LHCN-M2 (cell line): Measurements from ENCODE around the gene LY6G6F. TPM values are rescaled to one million over a fixed set of nuclear protein-coding genes. Genes with fewer than 3 reads are reported as not detected.

Source experiments
- DNase-seq: peaks from one replicate; pipeline ENCODE4 v3.0.0-alpha.2; 2012; ENCODE audit warnings: low read depth
- total RNA-seq: library from RNA; depleted of rRNA; stranded (reverse); fragments of >200 nt; gene quantifications from 2 replicates; pipeline ENCODE4 v1.2.3, GENCODE V29; 2014

The LY6G6F gene
- total RNA-seq, 1 experiment from 2014 or later = not detected

DNA sequence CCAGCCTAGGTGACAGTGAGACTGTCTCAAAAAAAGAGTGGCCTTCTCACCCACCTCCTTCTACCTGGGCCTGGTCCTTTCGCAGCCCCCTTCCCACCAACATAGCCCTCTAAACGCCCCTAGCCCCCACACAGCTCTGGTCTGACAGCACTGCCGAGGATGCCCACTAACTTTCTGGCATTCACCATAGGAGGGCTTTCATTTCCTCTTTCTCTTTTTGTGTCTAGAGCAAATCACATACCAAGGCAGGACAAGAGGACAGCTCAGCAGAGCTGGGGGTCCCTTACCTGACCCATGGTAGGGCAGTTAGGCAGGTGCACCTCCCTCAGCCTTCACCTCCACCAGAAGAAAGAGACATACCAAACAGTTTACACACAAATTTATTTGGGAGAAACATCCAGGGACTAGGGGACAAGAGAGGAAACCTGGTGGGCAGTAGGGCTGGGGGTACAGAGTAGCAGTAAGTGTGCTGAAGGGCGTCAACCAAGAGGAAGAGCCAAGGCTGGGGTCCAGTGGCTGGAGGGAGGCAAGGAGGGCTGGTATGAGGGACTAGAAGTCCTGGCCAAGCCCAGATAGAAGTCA lies 30.3 kb upstream of the LY6G6F start:
- no peak for DNase-seq

GRCh38 chr6:31676904-31677303 lies 29.8 kb upstream of the LY6G6F start:
- no peak for DNase-seq

DNA sequence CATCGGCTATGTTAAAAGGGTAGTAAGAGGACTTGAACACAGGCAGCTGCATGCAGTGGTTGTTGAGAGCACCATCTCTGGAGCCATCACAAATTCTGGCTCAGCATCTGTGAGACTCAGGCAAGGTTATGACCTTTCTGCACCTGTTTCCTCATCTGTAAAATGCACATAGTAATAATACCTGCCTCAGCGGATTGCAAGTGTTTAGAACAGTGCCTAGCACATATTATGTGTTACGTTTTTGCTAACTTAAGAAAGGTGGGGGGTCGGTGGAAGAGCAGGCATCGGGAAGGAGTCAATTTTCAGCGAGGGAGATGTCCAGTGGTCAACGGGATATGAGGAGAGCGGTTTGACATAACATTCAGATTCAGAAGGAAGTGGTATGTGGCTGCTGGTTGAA lies 28.7 kb upstream of the LY6G6F start:
- no peak for DNase-seq

- peak; percentile 90 for DNase-seq
Observed at GRCh38 chr6:31680226-31681134, 26.2 kb upstream of the LY6G6F start, which contains the start of gene LY6G5C. LY6G5C (minus strand) TSS chr6:31681067; CDS start chr6:31680373, 694 bp downstream.

DNA sequence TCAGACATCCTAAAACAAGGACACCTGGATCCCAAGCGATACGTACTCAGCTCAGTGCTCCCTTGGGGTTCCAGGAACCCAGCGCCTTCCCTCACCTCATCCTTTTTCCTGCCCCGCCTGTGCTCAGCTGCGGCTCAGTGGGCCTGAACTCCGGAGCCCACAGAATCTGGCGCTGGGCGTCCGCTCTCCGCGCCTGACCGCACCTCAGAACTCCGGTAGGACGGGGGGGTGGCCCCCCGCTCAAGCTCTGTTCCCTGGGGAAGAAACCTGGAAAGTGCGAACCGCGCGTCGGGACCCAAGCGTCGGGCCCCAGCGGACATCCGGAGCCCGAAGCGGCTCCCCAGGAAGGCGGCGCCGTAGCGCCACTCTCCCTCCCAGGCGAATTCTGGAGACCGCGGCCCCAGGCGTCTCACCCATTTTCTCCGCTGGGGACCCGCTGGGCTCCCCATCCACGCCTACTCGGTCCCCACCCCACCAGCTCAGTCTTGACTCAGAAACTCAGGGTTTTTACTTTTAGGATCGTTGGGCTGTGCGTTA lies 25.5 kb upstream of the LY6G6F start:
- DNase-seq = peak; percentile 40

DNA sequence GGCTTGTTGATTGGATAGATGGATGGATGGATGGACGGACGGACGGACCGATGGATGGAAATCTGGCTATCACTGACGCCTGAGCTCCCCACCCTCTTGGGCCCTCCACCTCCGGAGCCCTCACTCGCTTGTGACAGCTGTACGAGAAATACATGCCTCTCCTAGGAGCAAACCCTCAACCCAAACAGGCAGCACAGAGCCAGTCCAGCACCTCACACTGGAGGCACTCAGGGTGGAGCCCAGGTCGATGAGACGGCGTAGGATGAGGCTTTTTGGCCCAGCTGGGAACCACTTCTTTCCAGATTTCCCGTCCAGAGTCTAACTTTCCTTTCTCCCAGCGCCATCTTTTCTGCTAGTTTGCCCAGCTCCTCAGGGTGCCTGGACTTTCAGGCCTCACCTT lies 23.1 kb upstream of the LY6G6F start:
- no peak for DNase-seq

GRCh38 chr6:31686483-31686882 lies 20.2 kb upstream of the LY6G6F start:
- DNase-seq = no peak

- peak; percentile 48 for DNase-seq
Observed at GRCh38 chr6:31687321-31687720, 19.3 kb upstream of the LY6G6F start.

DNA sequence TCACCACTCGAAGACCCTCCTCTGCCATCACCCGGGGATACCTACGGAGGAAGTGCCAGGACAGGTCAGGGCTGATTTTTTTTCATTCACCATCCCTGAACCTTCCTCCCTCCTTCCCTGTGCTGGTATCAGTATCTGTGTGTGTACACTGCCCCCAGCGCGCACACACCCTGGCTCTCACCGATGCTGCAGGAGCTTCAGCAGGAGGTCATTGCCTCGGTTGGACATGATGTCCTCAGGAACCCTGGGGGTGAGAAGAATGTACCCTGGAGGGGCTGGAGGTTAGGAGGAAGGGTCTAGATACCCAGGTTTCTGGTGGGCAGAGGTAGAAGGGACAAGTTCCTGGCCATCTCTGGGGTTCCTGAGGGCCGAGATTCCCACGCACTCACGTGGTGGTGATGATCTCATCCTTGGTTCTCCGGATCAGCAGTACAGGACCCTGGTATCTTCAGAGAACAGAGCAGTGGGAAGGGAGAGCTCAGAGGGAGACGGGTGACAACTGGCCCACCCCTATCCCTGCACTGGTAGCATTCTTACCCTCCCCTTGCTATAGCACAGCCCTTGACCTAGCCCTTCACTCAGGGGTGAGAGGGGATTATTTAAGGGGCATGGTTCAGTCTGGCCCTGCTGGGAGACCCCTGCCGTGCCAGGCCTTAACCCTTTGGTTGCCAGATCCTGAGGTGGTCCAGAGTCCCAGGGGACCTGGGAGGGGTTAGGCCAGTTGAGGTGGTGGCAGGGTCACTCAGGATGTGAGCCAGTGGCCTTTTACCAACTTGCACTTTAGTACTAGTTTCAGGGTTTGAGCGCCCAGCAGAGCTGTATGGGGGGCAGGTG lies 18.6 kb upstream of the LY6G6F start:
- no peak for DNase-seq

DNA sequence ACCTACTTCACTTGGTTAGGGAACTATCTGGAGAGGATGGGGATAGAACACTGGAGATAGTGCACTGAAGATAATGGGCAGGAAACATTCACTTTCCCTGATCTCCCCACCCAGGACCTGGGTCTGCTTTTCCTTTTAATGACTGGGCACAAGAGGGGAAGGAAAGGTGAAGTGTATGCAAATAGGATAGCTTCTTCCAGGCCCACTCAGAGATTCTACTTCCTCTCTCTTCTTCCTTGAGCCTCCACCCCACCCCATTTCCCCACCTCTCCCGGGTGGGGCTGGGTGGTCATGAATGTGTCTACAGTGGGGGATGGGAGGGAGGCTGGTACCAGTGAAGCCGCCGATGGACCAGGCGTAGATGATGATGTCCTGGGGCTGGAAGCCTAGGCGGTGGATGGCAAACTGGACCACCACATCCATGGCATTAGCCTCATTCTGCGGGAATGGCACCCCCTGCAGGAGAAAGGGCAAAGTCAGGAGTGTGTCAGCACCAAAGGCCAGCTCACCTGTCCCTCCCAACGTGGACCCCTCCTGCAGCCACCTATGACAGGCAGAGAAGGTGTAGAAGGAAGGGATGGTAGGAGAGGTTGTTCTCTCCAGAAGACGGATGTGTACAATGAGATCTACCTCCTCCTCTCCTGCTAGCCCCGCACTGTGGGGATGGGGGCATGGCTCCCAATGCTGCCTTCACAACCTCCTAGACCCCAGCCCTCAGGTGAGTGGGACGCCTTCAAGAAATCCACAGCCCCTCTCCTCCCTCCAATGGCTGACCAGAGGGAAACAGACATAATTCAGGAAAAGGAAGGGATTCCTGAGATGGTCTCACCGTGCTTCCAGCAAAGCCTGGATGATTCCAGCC lies 17.2 kb upstream of the LY6G6F start:
- no peak for DNase-seq

GRCh38 chr6:31690231-31691077 lies 16.2 kb upstream of the LY6G6F start:
- DNase-seq = no peak

DNA sequence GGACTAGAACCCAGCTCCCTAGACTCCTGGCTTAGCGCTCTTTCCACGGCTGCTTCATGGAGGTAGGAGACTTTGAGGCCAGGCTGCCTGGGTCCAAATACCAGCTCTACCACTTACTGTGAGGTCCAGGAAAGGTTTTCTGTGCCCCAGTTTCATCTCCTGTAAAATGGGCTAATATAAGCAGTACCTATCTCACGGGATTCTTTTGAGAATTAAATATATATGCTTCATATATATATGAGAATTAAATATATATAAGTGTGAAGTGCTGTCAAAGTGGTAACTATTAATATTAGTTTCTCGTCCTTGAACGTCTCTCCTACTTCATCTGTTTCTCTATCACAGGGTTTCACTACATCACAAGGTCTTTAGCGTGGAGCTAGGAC lies 15.6 kb upstream of the LY6G6F start:
- no peak for DNase-seq

- DNase-seq = no peak
Observed at GRCh38 chr6:31691564-31692108, 15.0 kb upstream of the LY6G6F start.

- no peak for DNase-seq
Observed at GRCh38 chr6:31692353-31692752, 14.3 kb upstream of the LY6G6F start.

DNA sequence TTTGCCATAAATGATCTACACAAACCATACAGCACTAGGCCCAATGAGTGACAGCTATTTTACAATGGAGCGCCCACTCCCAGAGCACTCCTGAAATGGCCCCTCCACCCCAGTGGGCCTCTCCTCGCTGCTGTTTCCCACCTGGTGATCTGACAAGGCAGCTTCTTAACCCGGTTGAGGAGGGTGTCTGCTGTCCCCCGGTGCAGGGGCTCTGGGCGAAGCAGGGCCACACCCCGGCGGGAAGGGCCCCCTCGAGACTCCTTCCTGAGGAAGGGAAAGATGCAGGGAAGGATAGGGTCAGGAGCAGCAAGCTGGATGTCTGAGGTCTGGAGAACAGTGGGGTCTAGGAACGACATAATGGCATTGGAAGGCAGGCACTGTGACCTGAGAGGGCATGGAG lies 13.8 kb upstream of the LY6G6F start:
- DNase-seq = no peak

- DNase-seq = no peak
Observed at GRCh38 chr6:31693535-31693934, 13.1 kb upstream of the LY6G6F start.

- no peak for DNase-seq
Observed at GRCh38 chr6:31697555-31697954, 9.1 kb upstream of the LY6G6F start.

DNA sequence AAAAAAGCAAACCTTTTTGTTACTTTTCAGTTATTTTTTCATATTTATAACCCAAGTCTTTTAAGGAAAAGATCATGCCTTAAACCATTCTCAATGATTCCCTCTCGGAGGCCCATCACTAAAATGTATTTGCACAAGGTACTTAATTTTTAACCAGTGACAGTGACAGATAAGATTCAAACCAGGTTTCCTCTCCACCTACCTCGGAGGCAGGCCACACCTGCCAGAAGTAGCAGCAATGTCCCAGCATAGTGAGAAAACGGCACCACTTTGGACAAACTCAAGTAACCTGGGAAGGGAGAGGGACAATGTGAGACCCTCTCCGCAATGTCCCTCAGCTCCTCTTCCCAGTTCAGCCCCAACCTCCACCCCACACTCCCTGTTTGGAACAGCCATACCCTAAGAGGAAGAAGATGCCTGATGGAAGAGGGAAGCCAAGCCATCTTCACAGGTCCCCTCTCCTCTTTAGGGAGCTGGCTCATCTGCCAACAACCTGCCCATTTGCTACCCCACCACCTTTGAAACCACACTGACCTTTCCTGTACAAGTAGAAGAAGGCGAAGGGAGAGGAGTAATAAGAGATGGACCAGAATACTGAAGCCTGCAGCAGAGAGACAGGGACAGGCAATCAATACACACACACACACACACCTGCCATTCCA lies 5.8 kb upstream of the LY6G6F start:
- DNase-seq = no peak
